Inferior parietal cortex (tissue), 1 donor: ENCODE results near the gene C16orf87.
A peak's percentile ranks its signal among the peaks of the same experiment; 100 is the strongest.
"Not testable (repeated sequence)": the region's sequence is repeated elsewhere in the genome, so short reads cannot be mapped to it uniquely, and the experiment has no call there.

ENCODE experiments used
- DNase-seq: peaks from one replicate; pipeline ENCODE4 v3.0.0-alpha.2; 2016; ENCODE audit errors: extremely low spot score

Gene C16orf87

GRCh38 chr16:46800494-46800893 is 30.5 kb downstream of the C16orf87 start:
- DNase-seq, result no peak

DNA sequence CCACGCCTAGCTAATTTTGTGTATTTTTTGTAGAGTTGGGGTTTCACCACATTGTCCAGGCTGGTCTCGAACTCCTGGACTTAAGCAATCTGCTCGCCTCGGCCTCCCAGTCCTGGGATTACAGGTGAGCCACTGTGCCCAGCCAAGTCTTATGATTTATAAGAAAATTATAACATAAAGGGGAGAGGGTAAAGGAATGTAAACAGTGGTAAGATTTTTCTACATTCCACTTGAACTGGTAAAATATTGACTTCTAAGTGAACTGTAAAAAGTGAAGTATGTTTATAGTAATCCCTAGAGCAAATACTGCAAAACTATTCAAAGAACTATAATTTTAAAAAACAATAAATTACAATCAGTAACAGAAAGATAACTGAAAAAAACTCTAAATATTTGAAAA is 33.5 kb downstream of the C16orf87 start:
- no peak for DNase-seq

DNA sequence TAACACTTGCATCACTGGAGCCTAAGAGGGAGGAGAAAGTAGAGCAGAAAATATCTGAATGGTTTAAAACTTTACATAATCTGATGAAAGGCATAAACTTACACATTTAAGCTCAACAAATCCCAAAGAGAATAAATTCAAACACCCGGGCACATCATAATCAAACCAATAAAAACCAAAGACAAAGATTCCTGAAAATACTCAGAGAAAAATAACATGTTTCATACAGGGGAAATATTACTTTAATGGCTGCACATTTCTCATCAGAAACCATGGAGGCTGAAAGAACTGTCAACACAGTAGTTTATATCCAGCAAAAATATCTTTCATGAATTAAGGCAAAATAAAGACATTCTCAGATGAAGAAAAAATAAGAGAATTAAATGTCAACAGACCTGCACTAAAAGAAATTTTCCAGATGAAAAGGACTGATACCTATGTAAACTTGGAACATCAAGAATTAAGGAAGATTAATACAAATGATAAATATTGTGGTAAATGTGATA is 34.2 kb downstream of the C16orf87 start:
- no peak for DNase-seq

DNA sequence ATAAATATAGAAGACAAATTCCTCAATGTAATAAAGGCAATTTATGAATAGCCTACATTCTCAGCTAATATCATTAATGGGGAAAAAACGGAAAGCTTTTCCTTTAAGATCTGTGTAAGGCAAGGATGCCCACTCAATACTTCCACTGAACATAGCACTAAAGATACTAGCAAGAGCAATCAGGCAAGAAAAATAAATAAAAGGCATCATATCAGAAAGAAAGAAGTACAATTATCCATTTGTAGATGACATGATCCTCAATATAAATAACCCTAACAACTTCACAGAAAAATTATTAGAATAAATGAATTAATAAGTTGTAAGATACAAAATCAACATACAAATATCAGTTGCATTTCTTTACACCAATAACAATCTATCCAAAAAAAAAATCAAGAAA is 37.1 kb downstream of the C16orf87 start:
- no peak for DNase-seq

DNA sequence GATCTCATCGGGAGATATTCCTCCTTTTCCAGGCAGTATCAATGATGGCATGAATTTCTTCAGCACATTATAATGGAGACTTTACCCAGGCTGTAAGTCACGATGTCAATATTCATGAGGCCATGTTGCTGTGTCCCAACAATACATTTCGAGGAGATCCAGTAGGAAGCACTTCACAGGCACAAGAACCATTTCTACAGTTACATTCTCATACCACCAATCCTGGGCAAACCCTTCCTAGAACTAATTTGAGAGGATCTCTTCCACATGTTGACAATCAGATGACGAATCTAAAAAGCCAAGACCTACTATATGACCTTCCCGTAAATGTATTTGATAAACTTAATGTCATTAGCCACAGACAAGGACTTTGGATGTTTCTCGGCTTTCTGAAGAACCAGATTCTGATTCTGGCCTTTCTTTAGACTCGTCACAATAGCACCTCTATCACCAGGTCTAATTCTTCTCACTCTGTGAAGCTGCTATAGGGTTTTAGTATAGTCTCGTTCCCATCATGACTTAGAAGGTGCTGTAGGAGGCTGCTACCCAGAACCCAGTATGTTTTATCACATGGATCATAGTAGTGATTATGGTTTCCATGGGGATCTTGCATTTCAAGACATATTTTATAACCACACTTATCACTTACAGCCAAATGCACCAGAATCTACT is 40.2 kb downstream of the C16orf87 start:
- DNase-seq, result no peak

DNA sequence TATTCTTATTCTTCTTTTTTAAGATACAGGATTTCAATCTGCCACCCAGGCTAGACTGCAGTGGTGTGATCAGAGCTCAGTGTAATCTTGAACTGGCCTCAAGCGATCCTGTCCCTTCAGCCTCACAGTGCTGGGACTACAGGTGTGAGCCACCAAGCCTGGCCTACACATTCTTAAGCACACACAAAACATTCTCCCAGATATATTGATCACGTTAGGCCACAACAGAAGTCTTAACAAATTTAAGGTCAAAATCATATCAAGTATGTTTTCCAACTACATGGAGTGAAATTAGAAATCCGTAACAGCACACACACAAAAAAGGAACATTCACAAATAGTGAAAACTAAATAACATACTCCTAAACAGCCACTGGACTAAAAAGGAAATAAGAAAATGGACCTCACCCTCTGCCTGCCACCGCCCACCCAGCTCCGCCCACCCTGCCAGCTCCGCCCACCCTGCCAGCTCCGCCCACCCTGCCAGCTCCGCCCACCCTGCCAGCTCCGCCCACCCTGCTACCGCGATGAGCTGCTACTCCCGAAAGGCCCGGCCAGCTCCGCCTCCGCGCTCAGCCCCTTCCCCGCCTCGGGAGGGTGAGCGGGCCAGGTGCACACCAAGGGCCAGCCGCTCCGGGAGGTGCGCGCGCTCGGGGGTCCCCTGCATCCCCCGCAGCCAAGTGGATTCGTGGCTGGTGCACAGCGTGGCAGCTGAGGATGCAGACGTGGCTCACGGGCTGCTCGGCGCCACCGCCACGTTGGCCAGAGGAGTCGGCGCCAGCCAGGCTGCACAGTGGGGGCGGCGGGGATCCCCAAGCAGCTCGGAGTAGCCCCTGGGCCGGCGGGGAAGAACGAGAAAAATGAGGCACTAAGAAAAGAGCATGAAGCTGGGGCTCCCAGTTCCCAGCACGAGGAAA is 41.2 kb downstream of the C16orf87 start:
- no peak for DNase-seq

DNA sequence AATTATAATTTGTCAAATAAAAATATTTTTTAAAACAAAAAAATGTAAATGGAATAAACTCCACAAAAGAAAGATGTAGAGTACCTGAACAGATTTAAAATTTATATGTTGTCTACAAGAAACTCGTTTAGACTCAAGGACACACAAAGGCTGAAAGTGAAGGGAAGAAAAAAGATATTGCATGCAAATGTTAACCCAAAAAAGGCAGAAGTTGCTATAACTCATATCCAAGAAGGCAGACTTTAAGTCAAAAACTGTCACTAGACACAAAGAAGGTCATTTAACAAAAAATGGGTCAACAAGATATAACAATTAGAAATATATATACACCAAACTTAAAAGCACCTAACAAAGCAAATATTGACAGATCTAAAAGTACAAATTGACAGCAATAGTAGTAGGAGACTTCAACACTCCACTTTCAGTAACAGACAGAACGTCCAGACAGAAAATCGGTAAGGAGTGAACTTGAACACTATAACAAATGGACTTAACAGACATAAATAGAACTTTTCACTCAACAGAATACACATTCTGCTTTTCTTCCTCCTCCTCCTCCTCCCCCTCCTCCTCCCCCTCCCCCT is 42.0 kb downstream of the C16orf87 start:
- no peak for DNase-seq

DNA sequence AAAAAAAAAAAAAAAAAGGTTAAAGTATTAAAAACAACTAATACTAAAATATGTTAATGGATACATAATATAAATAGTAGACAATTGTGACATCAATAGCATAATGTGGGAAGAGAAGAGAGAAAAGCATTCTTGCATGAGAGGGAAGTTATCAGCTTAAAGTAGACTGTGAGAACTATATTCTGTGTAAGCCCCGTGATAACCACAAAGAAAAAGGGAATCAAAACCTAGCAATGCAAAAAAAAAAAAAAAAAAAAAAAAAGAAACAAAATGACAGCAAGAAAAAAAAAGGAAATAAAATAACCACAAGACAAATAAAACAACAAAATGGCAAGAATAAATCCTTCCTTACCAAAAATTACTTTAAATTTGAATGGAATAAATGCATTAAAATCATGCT is 43.1 kb downstream of the C16orf87 start:
- DNase-seq, result no peak

DNA sequence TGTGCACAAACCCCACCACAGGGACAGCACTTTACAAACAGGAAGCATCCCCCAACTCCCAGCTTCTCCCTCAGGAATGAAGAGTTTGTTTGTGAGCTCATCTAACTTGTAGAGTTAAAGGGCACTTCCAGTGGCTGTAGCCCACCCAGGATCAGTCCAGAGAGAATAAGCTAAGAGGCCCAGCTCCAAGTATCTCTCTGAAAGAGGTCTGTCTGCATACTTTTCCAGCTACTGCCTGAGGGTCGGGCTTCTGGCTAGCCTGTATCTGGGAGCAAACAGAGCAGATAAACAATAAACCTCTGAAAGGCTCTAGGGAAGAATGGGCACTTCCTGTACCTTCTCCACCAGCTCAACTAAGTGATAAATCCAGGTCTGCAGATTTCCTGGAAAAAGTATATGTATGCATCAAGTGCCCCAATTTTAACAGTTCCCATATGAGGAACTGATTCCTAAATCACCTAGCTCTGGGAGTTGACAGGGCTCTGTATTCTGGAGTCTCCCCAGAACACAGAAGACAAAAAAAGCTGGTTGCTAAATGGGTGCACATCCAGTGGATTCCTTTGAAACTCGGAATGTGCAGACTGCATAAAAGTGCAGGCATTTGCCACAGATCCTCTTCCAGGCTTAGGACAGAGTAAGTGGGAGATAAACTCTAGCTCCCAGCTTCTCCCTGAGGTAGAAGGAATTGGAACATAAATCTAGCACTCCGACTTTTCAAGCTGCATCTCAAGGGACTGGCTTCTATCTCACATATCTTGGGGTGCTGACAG is 45.7 kb downstream of the C16orf87 start:
- no peak for DNase-seq

DNA sequence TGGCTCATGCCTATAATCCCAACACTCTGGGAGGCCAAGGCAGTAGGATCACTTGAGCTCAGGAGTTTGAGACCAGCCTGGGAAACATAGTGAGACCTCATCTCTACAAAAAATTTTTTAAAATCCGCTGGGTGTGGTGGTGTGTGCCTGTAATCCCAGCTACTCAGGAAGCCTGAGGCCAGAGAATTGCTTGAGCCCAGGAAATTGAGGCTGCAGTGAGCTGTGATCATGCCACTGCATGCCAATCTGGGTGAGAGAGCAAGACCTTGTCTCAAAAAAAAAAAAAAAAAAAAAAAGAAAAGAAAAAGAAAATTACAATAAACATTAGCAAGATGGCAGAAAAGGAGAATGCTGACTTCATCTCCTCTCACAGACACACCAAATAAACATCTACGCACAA is 46.4 kb downstream of the C16orf87 start:
- DNase-seq, result not testable (repeated sequence)

- DNase-seq, result no peak
Measured at GRCh38 chr16:46783800-46784199, 47.2 kb downstream of the C16orf87 start.

DNA sequence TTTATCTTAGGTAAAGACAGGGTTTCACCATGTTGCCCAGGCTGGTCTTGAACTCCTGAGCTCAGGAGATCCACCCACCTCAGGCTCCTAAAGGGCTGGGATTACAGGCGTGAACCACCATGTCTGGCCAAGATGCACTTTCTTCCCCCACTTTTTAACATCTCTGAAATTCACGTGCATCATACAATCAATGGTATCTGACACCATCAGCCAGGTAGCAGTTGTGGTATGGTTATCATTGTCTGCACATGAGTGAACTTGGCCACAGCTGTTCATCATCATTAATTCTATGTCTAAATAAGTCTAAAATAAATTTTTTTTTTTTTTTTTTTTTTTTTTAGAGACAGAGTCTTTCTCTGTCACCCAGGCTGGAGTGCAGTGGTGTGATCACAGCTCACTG is 48.7 kb downstream of the C16orf87 start:
- DNase-seq, result no peak

GRCh38 chr16:46777804-46778203 is 53.2 kb downstream of the C16orf87 start:
- DNase-seq, result no peak

GRCh38 chr16:46775214-46775613 is 55.8 kb downstream of the C16orf87 start:
- DNase-seq, result no peak

GRCh38 chr16:46774743-46775177 is 56.2 kb downstream of the C16orf87 start:
- no peak for DNase-seq

- DNase-seq, result no peak
Measured at GRCh38 chr16:46772463-46772862, 58.5 kb downstream of the C16orf87 start.

DNA sequence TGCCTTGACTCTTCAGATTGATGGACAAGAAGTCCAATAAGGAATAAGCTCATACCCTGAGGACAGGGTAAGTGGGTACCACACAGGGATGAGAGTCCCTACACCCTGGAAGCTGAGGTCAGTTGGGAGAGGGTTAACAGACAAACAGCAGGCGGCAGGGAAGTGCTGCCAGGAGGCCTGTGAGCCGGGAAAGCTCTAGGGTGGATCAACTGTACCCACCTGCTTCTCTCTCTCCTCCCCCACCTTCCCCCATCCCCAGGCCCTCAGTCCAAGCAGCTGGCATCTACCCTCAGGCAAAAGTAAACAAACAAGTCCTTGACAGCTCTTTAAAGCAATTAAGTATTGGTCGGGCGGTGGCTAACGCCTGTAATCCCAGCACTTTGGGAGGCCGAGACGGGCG is 62.2 kb downstream of the C16orf87 start:
- DNase-seq, result no peak

DNA sequence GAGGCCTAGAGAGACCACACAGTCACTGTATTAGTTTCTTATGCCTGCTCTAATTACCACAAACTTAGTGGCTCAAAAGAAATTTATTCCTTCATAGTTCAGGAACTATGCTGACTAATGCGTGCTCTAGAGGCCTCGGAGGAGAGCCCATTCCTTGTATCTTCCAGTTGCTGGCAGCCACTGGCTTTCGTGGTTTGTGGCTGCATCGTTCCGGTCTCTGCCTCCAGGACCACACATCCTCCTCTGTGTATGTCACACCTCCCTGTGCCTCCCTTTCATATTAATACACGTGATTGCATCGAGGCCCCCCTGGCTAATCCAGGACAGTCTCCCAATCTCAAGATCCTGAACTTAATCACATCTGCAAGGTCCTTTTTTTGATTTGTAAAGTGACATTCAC is 65.9 kb downstream of the C16orf87 start:
- no peak for DNase-seq

DNA sequence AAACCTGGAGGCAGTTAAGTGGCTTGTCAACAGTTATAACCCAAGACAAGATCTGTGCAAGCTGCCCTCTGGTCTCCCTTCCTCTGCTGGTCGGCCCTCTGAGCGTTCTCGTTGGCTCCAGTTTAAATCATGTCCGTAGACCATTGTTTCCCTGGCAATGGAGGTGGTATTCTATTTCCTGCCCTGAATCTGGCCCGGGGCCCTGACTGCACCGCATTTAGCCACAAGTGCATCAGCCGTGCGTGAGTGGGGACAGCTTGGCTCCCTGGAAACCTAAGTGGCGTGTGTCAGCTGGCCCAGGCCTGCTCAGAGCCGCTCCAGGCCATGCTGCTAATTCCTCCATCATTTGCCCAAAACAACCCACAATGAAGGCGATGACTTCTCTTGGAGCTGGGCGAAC is 67.8 kb downstream of the C16orf87 start:
- no peak for DNase-seq

DNA sequence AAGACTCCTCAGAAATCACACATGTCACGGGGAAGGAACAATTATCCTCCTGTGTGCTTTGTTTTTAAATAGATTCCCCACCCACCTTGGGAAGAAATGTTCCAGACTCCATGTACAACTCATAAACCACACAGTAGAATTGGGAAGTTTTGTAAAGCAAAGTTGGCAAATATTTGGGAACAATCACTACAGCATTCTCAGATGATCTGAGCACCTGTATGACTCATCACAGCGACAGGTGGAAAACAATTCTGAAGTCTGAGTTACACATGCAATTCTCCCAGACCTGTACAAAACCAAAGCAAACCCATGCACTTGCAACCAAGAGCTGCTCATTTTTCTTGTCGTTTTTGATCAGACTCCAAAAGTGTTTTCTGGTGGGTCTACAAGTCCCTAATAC is 68.4 kb downstream of the C16orf87 start:
- DNase-seq, result peak; percentile 3

DNA sequence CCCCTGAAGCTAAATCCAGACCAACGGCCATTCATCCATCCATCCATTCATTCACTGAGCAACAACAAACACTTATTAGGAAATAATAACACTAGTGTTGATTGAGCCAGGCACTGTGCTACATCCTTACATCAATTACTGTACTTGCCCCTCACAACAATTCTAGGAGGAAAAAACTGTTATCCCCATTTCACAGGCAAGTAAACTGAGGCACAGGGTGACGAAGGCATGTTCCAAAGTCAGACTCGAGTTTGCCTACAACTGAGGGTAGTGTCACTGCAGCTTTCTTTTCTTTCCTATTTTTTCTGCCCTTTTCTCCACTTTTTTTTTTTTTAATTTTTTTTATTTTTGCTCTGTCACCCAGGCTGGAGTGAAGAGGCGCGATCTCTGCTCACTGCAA is 71.7 kb downstream of the C16orf87 start:
- no peak for DNase-seq
